Peyer's patch (tissue), 4 donors: ENCODE measurements around the gene FOXB1. TPM values are rescaled to one million over a fixed set of nuclear protein-coding genes. Genes with fewer than 3 reads are reported as not detected.

ENCODE experiments used
- DNase-seq, 3 donors: peaks; one replicate each; pipeline ENCODE4 v3.0.0-alpha.2; 2017 to 2019
- H3K27ac ChIP-seq, 4 donors: fragments of 200-600 bp; sonication (generic); one replicate each; pipeline ENCODE4 v1.5.1; 2016 to 2019
- H3K27me3 ChIP-seq, 2 donors: fragments of 200-600 bp; sonication (generic); one replicate each; pipeline ENCODE4 v1.5.1; 2019
- H3K36me3 ChIP-seq, 3 donors: fragments of 200-600 bp; sonication (generic); one replicate each; pipeline ENCODE4 v1.5.1; 2016 to 2019
- H3K4me1 ChIP-seq, 4 donors: fragments of 200-600 bp; sonication (generic); one replicate each; pipeline ENCODE4 v1.5.1; 2016 to 2019
- H3K4me3 ChIP-seq, 4 donors: fragments of 200-600 bp; sonication (generic); 1 replicate in 3 of 4; 2 replicates in 1 of 4; pipeline ENCODE4 v1.5.1; 2016 to 2019; ENCODE audit warnings: mild to moderate bottlenecking in 1 of 4
- H3K9me3 ChIP-seq, 4 donors: fragments of 200-600 bp; sonication (generic); one replicate each; pipeline ENCODE4 v1.5.1; 2016 to 2019; ENCODE audit warnings: mild to moderate bottlenecking in 1 of 4
- POLR2A ChIP-seq, 2 donors: fragments of 450-650 bp; IDR thresholded peaks; one replicate each; pipeline ENCODE4 v1.5.1; 2017; ENCODE audit warnings: antibody characterized with exemption in 2 of 2, mild to moderate bottlenecking in 2 of 2, moderate library complexity in 2 of 2
- total RNA-seq, 4 donors: library from RNA; depleted of rRNA; stranded (reverse); fragments of >200 nt; gene quantifications; one replicate each; pipeline ENCODE4 v1.1.0, GENCODE V29; 2016
- TF ChIP-seq, protein P1 (sequence below), 6 experiments: fragments of 450-650 bp in 4 of 6; fragments of 200-600 bp in 2 of 6; sonication (generic) in 1 of 6; IDR thresholded peaks; one replicate each; pipeline ENCODE4 v1.5.1; 2017 to 2019; ENCODE audit warnings: antibody characterized with exemption in 6 of 6, mild to moderate bottlenecking in 3 of 6, moderate library complexity in 1 of 6

The FOXB1 gene
- total RNA-seq, 4 donors from 2014 or later, result not detected

DNA sequence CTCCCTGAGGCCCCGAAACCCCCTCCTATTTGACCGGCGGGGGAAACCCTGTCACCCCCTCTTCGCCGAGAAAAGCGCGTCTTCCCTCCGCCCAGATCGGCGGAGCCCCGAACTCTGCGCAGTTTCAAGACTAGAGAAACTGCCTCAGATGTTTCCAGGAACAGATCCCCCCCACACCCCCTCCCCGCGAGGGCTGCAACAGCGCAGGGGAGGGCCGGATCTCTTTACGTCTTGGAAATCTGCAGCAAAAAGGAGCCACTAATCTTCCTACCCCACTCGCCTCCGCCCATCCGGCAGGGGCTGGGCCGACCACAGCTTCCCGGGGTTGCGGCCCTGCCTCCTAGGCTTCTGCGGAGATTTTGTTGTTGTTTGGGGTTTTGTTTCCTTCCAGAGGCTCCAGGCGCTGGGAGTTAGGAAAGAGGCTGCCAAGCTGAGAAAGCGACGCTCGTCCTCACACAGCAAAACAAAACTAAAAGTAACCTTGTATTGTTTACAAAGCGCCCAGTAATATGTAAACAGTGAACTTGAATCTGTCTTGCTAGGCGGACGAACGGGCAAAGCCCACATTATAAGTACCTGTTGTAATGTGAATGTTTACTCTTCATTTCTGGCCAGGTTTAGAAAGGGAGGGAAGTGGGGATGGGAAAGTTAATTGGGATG, 2.2 kb downstream of the FOXB1 start:
- peak in 2 of 3 donors; percentile 57 to 58 for DNase-seq
- TF ChIP-seq, protein P1, sequence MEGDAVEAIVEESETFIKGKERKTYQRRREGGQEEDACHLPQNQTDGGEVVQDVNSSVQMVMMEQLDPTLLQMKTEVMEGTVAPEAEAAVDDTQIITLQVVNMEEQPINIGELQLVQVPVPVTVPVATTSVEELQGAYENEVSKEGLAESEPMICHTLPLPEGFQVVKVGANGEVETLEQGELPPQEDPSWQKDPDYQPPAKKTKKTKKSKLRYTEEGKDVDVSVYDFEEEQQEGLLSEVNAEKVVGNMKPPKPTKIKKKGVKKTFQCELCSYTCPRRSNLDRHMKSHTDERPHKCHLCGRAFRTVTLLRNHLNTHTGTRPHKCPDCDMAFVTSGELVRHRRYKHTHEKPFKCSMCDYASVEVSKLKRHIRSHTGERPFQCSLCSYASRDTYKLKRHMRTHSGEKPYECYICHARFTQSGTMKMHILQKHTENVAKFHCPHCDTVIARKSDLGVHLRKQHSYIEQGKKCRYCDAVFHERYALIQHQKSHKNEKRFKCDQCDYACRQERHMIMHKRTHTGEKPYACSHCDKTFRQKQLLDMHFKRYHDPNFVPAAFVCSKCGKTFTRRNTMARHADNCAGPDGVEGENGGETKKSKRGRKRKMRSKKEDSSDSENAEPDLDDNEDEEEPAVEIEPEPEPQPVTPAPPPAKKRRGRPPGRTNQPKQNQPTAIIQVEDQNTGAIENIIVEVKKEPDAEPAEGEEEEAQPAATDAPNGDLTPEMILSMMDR (IDR thresholded peaks at IDR 0.05), result no peak
- no peak for TF ChIP-seq POLR2A (IDR thresholded peaks at IDR 0.05)
- Histone ChIP-seq H3K27me3 (peaks cover 7 to 64% of the 10 kb centered on the region in 2 donors), H3K36me3 (no peaks in the 10 kb centered on the region), H3K27ac (no peak overlapping the region), H3K9me3 (peaks cover 0 to 3% (median 0%) of the 10 kb centered on the region in 4 donors), H3K4me3 (peak overlapping the region; percentile 32 to 66 (median 50)), H3K4me1 (peaks cover 0 to 35% (median 18%) of the 10 kb centered on the region in 4 donors)

- Histone ChIP-seq H3K9me3 (peaks cover 0 to 3% (median 0%) of the 10 kb centered on the region in 4 donors), H3K36me3 (no peaks in the 10 kb centered on the region), H3K27ac (no peak overlapping the region), H3K27me3 (peaks cover 7 to 64% of the 10 kb centered on the region in 2 donors), H3K4me3 (peak overlapping the region in 2 of 4 donors; percentile 32 to 61), H3K4me1 (peaks cover 0 to 35% (median 18%) of the 10 kb centered on the region in 4 donors)
- no peak for DNase-seq
- TF ChIP-seq, protein P1 (IDR thresholded peaks at IDR 0.05), result no peak
- no peak for TF ChIP-seq POLR2A (IDR thresholded peaks at IDR 0.05)
Observed at GRCh38 chr15:60006873-60007272, 2.8 kb downstream of the FOXB1 start.

DNA sequence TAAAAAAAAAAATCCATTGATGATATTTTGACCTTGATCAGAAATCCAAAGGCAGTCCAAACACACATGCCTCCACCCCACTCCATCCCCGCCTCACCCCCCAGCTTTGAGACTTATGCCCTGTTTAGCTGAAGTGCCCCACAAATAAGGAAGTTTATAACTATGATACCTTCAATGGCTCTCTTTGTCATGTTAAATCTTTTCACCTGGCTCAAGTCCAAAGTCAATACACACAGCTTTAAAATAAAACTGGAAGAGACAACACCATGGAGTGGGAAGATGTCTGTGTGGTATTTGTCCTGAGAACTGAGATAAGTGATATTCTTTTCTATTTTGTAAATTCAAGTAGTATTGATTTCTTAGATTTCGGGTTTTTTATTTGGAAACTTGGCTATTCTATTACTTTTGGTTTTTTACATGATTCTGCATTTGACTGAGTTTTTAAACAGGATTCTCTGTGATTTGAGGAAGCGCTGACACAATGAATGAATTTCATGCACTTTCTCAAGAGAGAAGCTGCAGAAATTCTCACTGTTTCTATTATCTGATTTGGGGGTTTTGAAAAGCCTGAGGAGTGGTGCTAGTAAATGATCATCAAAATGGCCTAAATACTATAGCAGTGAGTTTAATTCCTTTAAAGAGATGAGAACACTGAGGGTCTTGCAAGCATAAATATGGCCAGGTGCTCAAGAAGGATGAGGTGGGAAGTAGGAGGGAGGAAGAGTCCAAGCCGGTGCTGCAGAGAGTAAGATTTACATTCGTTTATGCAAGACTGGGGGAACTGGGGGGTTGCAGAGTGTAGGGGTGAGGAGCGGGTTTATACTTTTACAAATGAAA, 5.2 kb downstream of the FOXB1 start:
- H3K4me3 ChIP-seq, result no peak overlapping the region
- peaks cover 7 to 41% of the 10 kb centered on the region in 2 donors for H3K27me3 ChIP-seq
- H3K4me1 ChIP-seq, result peaks cover 0 to 28% (median 16%) of the 10 kb centered on the region in 4 donors
- DNase-seq, result no peak
- H3K36me3 ChIP-seq, result no peaks in the 10 kb centered on the region
- TF ChIP-seq, protein P1 (IDR thresholded peaks at IDR 0.05), result no peak
- TF ChIP-seq POLR2A (IDR thresholded peaks at IDR 0.05), result no peak
- H3K9me3 ChIP-seq, result no peaks in the 10 kb centered on the region
- no peak overlapping the region for H3K27ac ChIP-seq

DNA sequence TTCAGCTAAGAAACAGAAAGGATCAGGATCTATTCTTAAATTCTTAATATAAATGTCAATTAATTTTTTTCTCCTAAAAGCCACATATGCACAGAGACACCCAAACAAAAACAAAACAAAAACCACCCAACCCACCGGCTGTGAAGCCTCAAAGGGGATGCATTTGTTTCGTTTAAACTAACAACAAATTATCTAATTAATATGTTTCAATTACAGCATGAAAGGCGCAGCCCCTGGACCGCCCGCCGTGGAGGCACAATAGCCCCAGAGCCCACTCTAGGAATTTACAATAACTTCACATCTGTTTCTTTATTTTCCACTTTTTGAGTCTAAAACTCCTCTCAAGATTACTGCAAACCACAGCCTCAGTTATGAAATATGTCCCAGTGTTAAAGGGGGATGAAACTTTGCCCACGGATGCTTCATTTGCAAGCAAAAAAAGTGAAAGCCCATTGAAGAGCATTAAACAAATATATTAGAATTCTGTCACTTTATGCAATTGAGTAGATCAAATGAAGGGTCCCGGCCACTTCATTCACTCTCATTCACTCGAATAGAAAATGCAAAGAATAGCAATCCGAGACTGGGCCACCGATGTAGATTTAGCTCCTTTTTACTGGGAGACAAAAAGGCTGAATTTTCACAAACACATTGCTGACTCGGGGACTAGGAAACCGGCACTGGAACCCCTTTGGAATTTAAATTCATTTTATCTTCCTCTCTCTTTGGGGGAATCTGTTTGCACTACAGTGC, 6.0 kb downstream of the FOXB1 start:
- Histone ChIP-seq H3K27ac (no peak overlapping the region), H3K4me3 (no peak overlapping the region), H3K36me3 (no peaks in the 10 kb centered on the region), H3K9me3 (no peaks in the 10 kb centered on the region), H3K4me1 (peaks cover 0 to 20% (median 11%) of the 10 kb centered on the region in 4 donors), H3K27me3 (peaks cover 7 to 38% of the 10 kb centered on the region in 2 donors)
- no peak for DNase-seq
- no peak for TF ChIP-seq POLR2A (IDR thresholded peaks at IDR 0.05)
- TF ChIP-seq, protein P1 (IDR thresholded peaks at IDR 0.05), result no peak

DNA sequence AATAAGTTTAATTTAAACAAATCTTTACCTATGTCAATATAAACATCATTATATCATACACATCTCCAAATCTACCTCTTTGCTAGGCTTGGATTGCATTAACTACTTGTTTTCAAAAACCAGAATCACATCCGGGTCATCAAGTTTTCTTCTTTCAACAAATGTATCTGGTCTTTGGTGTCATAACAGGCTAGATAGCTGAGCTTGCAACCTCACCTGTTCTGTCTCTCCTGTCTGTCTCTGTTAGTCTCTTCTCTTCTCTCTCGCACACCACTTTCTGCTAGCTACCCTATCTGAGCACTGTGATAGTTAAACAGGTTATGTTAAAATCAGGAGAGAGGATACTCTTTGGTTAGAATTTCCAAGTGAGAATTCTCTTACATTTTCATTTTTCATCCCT, 6.7 kb downstream of the FOXB1 start:
- H3K4me1 ChIP-seq, result peaks cover 0 to 13% (median 4%) of the 10 kb centered on the region in 4 donors
- no peak overlapping the region for H3K27ac ChIP-seq
- no peak for DNase-seq
- H3K36me3 ChIP-seq, result no peaks in the 10 kb centered on the region
- no peak overlapping the region for H3K4me3 ChIP-seq
- H3K27me3 ChIP-seq, result peaks cover 5 to 31% of the 10 kb centered on the region in 2 donors
- no peaks in the 10 kb centered on the region for H3K9me3 ChIP-seq
- TF ChIP-seq, protein P1 (IDR thresholded peaks at IDR 0.05), result no peak
- TF ChIP-seq POLR2A (IDR thresholded peaks at IDR 0.05), result no peak
